Nephron (organoid): ENCODE data around the gene PSRC1.
A peak's percentile ranks its signal among the peaks of the same experiment; 100 is the strongest.

ENCODE experiments used
- H3K27ac Mint-ChIP-seq, 3 experiments: 2 replicates each; pipeline ENCODE4 v1.8.0; 2020; ENCODE audit warnings: mixed read lengths in 3 of 3, mild to moderate bottlenecking in 2 of 3, moderate library complexity in 1 of 3
- H3K27me3 Mint-ChIP-seq: 2 replicates; pipeline ENCODE4 v1.8.0; 2021; ENCODE audit warnings: low read depth, mild to moderate bottlenecking, moderate library complexity, mixed read lengths
- H3K36me3 Mint-ChIP-seq: 2 replicates; pipeline ENCODE4 v1.8.0; 2020; ENCODE audit warnings: low read depth, mixed read lengths
- H3K4me1 Mint-ChIP-seq: 2 replicates; pipeline ENCODE4 v1.8.0; 2020; ENCODE audit warnings: mixed read lengths
- H3K4me3 Mint-ChIP-seq, 3 experiments: 2 replicates each; pipeline ENCODE4 v1.8.0; 2020; ENCODE audit warnings: mild to moderate bottlenecking in 3 of 3, mixed read lengths in 3 of 3, moderate library complexity in 2 of 3
- H3K9me3 Mint-ChIP-seq: 2 replicates; pipeline ENCODE4 v1.8.0; 2020; ENCODE audit warnings: mixed read lengths
- CTCF ChIP-seq, 3 experiments: fragments of 200-600 bp; sonication (generic); IDR thresholded peaks; one replicate each; pipeline ENCODE4 v1.5.0; 2021; ENCODE audit warnings: antibody characterized with exemption in 3 of 3; ENCODE audit not compliant: unreplicated experiment in 3 of 3

PSRC1 gene

DNA sequence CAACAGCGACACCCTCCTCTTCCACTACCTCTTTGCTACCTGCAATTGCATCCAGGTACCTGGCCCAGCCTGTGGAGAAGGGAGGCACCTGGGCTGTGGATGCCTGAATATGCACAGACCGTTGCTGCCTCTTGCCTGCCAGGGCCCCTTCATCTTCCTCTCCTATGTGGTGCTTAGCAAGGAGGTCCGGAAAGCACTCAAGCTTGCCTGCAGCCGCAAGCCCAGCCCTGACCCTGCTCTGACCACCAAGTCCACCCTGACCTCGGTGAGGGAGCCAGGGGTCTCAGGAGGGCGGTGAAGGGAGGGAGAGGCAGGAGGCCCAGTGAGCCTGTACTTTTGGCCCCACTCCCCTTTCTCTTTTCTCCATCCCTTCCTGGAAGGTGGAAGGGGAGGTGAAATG is 11.5 kb downstream of the PSRC1 start:
- peaks cover 15% of the 10 kb centered on the region for H3K27me3 Mint-ChIP-seq

DNA sequence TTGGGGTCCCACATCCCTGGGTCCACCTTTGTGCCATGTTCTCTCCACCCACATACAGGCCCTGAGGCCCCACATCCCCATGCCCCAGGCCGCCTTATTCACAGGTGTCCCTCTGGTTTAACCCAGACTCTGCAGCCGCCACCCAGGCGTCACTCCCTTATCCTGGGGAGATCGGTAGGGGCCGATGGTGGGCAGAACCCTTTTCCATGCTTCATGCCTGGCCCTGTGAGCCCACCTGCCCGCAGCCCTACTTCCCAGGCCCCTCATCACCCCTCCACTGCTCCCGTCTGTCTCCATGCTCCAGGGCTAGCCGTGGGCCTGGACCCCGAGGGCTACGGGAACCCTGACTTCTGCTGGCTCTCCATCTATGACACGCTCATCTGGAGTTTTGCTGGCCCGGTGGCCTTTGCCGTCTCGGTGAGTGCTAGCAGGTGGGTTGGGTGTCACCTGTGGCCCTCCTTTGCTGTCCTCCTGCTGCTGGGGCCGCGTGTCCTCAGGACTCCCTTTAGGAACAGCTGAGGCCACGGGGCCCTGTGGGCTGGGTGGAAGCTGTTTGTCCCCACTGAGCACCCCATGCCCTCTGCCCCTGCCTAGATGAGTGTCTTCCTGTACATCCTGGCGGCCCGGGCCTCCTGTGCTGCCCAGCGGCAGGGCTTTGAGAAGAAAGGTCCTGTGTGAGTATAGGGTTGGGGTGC is 12.2 kb downstream of the PSRC1 start:
- Mint-ChIP-seq H3K36me3 (peaks cover 24% of the 10 kb centered on the region), H3K4me3 (no peak overlapping the region), H3K27me3 (peaks cover 13% of the 10 kb centered on the region), H3K4me1 (peaks cover 29% of the 10 kb centered on the region), H3K27ac (no peak overlapping the region), H3K9me3 (no peaks in the 10 kb centered on the region)
- no peak for TF ChIP-seq CTCF (IDR thresholded peaks at IDR 0.05; ENCODE audit: unreplicated experiment in 3 of 3)

More for the DNA sequence above, 11.5 kb downstream of the PSRC1 start:
- peaks cover 33% of the 10 kb centered on the region for H3K4me1 Mint-ChIP-seq
- no peak for TF ChIP-seq CTCF (IDR thresholded peaks at IDR 0.05; ENCODE audit: unreplicated experiment in 3 of 3)
- H3K27ac Mint-ChIP-seq: peak overlapping the region in 2 of 3 experiments; percentile 42 to 52
- no peaks in the 10 kb centered on the region for H3K9me3 Mint-ChIP-seq
- no peak overlapping the region for H3K4me3 Mint-ChIP-seq
- peaks cover 24% of the 10 kb centered on the region for H3K36me3 Mint-ChIP-seq

DNA sequence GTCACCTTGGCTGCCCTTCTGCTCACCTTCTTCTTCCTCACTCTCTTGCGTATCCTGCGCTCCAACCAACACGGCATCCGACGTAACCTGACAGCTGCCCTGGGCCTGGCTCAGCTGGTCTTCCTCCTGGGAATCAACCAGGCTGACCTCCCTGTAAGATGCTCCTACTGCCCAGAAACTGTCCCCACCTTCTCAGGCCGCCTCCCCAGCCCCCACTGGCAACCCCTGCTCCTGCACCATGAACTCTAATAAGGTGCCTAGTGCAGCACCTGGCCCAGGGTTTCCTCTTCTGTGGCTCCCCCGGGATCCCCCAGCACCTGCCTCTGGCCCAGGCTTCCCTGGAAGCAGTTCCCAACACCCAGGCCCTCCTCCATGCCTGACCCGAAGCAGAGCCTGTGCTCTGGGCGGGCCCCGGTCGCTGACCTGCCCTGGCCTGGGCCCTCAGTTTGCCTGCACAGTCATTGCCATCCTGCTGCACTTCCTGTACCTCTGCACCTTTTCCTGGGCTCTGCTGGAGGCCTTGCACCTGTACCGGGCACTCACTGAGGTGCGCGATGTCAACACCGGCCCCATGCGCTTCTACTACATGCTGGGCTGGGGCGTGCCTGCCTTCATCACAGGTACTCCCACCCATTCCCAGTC is 12.8 kb downstream of the PSRC1 start:
- H3K4me3 Mint-ChIP-seq: no peak overlapping the region
- H3K27ac Mint-ChIP-seq: no peak overlapping the region
- H3K36me3 Mint-ChIP-seq: peaks cover 24% of the 10 kb centered on the region
- H3K4me1 Mint-ChIP-seq: peaks cover 23% of the 10 kb centered on the region
- H3K9me3 Mint-ChIP-seq: no peaks in the 10 kb centered on the region
- peaks cover 8% of the 10 kb centered on the region for H3K27me3 Mint-ChIP-seq
- no peak for TF ChIP-seq CTCF (IDR thresholded peaks at IDR 0.05; ENCODE audit: unreplicated experiment in 3 of 3)

GRCh38 chr1:109269212-109269980 is 13.5 kb downstream of the PSRC1 start:
- Mint-ChIP-seq H3K36me3 (peaks cover 24% of the 10 kb centered on the region), H3K27ac (no peak overlapping the region), H3K9me3 (no peaks in the 10 kb centered on the region), H3K27me3 (peaks cover 7% of the 10 kb centered on the region), H3K4me3 (no peak overlapping the region), H3K4me1 (peaks cover 17% of the 10 kb centered on the region)
- no peak for TF ChIP-seq CTCF (IDR thresholded peaks at IDR 0.05; ENCODE audit: unreplicated experiment in 3 of 3)

GRCh38 chr1:109268431-109269211 is 14.3 kb downstream of the PSRC1 start:
- TF ChIP-seq CTCF (IDR thresholded peaks at IDR 0.05; ENCODE audit: unreplicated experiment in 3 of 3): no peak
- Mint-ChIP-seq H3K27ac (no peak overlapping the region), H3K36me3 (peaks cover 23% of the 10 kb centered on the region), H3K4me1 (peaks cover 9% of the 10 kb centered on the region), H3K9me3 (no peaks in the 10 kb centered on the region), H3K27me3 (peaks cover 4% of the 10 kb centered on the region), H3K4me3 (no peak overlapping the region)
